Measurements from ENCODE around the gene MOB4.
"Not testable (repeated sequence)": the region's sequence is repeated elsewhere in the genome, so short reads cannot be mapped to it uniquely, and the experiment has no call there.

Gene MOB4

GRCh38 chr2:197514754-197515153, 1.1 kb upstream of the MOB4 start:
- peak in 1 of 2 donors; percentile 15 for DNase-seq

GRCh38 chr2:197515315-197515738, 539 bp upstream of the MOB4 start:
- DNase-seq: peak; percentile 11 to 13

DNA sequence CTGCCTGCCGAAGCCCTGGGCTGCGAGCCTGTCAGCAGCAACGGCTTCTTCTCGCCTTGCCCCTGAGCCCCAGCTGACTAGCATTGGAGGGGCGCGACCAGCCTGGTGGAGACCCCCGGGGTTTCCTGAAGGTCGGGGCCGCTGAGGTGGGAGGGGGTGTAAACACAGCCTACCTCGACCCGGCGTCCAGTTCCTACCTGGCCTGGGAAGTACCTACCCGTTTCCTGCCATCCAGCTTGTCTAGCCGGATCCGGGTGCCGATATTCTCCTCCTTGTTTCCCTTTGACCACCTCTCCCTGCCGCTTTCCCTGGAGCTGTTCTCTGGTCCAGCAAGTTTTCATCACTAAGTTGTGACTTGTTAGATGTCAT, 511 bp downstream of the MOB4 start:
- DNase-seq: peak in 1 of 2 donors; percentile 10

DNA sequence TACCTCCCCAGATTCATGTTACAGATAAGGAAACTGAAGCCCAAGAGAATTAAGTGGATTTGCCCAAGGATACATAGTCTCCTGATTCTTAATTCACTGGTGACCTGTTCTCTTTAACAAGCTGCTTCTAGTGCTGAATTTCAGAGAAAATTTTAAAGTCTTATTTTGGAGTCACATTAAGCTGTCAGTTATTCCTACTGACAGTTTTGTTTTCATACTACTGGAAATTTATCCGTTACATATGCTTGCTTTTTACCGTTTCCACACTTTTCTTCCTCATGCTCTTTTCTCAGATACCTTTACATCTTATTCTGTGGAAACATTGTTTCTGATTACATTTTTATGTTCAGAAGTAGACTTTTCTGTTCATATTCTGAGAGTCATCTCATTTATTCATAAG, 1.3 kb downstream of the MOB4 start:
- no peak for DNase-seq

DNA sequence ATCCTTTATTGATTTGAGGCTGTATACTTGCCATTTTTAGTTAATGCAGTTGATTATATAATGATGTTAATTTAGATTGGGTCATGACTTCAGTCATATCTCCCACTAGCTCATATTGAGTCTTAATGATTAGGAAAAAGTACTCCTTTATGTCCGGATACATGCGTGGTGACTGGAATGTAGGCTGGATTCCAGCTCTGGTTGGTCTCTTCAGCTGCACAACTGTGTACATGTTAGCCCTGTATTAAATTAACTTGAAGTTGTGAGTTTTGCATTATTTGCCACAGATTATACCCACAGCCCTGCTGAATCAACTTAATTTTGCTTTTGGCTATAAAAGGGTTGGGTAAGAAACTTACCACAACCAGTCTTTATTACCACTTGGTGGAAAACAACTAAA, 22.5 kb downstream of the MOB4 start:
- no peak for DNase-seq

- no peak for DNase-seq
Observed at GRCh38 chr2:197539734-197540133, 23.9 kb downstream of the MOB4 start.

- DNase-seq: no peak
Observed at GRCh38 chr2:197543206-197543605, 27.3 kb downstream of the MOB4 start.

DNA sequence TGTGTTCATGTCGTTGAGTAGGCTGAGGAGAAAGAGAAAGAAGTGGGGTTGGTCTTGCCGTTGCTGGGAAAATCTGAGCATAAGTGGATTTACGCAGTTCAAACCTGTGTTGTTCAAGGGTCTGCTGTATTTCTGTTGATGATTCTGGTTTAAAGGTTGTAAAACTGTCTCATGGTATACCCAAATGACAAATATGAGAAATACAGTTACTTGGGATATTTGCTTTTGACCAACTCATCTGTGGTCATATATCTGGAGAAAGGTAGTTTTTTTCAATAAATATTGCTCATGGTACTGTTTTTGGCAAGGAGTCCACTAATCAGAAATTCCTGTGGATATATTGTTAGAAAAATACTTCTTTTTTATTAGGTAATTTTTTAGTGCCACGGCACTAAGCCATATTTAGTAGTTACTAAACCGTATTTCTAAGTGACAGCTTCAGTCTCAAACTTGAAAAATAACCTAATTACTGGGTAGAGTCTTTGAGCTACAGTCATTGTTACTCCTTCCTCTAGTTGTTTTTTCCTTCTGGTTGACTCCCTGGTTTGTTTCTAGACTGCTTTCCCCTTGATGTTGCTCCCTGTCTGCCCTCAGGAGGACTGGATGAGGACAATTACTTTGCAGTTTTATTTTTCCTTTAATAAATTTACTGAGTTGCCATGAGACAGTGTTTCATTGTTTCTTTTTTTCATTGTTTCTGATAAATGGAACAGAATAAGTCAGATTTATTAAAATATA, 31.5 kb downstream of the MOB4 start:
- DNase-seq: no peak

DNA sequence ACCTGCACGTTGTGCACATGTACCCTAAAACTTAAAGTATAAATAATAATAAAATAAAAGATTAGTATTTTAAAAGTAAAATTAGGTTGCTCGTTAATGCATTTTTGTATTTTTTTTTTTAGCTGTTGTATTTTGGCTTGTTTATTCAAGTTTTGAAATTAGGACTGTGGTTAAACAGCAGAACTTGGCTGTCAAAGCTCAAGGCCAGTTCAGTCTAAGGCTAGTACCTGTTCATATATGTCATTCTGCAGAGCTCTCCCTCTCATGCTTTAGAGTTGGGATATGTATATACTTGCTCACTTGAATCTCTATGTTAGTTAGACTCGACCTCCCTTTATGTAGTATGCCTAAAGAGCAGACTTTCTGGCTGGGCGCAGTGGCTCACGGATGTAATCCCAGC, 32.7 kb downstream of the MOB4 start:
- DNase-seq: no peak

DNA sequence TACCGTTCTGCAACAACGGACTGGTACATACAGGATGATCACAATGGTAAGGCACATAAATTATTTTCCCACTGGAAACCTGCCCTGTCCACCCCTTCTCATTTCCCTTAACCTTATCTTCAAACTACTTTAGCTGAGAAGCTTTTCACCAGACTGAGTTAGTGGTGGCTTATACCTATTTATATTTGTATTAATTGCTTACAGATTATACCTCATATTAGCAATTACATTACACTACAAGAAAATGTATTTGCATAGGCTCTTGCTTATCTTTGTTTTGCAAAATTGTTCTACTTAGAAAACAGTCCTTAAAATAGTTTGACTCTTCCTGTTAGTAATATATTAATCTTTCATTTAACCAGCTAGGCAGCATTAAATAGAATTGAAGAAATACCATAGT, 35.4 kb downstream of the MOB4 start:
- DNase-seq: not testable (repeated sequence)

DNA sequence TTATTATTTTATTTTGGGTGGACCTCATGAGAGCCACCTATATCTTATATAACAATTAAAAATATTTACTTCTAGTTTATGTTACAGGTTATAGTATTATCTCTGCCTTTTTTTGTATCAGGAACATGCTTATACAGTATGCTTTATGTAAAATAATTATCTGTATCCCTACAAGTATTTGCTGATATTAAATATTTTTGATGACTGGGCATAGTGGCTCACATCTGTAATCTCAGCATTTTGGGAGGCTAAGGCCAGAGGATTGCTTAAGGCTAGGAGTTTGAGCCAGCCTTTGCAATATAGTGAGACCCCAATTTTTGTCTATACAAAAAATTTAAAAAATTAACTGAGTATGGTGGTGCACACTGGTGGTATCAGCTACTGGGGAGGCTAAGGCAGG, 39.6 kb downstream of the MOB4 start:
- no peak for DNase-seq

DNA sequence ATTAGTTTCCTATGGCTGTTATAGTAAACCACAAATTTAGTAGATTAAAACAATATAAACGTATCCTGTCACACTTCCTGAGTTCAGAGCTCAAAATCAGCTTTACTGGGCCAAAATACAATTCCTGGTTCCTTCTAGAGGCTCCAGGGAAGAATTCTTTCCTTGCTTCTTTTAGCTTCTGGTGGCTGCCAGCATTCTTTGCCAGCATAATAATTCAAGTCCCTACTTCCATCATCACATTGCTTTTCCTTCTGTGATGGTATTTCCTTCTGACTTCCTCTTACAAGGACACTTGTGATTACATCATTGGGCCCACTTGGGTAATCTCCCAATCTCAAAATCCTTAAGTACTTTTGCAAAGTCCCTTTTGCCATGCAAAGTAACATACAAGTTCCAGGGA, 40.6 kb downstream of the MOB4 start:
- peak; percentile 64 to 79 for DNase-seq

- DNase-seq: no peak
Observed at GRCh38 chr2:197558393-197558792, 42.5 kb downstream of the MOB4 start.

- DNase-seq: no peak
Observed at GRCh38 chr2:197559681-197560080, 43.8 kb downstream of the MOB4 start.

- DNase-seq: no peak
Observed at GRCh38 chr2:197560146-197560665, 44.3 kb downstream of the MOB4 start.

DNA sequence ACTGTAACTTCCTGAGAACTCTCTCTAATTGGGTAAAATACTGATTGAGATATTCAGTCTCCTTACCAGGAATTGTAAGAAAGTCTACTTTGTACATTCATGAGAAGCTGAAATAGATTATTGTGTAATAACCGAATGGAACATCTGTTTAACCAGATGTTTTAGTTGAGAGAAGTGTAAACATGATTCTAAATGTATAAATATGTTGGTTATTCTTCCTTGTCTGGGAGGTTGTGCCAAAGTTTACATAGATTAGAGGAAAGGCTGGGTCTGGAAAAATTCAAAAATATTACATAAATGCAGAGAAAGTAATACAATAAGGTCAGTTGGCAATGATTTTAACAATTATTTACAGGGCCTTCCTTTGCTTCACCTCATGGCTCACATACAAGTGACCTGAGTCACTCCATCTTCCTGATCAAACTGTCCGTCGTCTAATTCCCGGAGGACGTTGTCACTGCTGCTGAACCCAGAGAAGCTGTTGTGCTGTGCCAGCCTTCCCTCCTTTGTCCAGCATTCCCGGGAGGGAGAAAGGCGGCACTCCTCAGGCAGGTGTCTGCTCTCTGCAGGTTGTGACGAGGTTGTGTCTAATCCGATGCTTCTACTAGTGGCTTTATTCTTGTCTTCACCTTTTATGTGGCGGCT, 55.9 kb downstream of the MOB4 start:
- no peak for DNase-seq

DNA sequence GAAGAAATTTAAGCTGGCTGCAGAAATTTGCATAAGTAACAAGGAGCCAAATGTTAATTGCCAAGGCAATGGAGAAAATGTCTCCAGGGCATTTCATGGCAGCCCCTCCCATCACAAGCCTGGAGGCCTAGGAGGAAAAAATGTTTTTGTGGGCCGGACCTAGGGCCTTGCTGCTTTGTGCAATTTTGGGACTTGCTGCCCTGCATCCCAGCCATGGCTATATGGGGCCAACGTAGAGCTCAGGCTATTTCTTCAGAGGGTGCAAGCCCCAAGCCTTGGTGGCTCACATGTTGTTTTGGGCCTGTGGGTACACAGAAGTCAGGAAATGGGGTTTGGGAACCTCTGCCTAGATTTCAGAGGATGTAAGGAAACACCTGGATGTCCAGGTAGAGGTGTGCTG, 57.7 kb downstream of the MOB4 start:
- no peak for DNase-seq

DNA sequence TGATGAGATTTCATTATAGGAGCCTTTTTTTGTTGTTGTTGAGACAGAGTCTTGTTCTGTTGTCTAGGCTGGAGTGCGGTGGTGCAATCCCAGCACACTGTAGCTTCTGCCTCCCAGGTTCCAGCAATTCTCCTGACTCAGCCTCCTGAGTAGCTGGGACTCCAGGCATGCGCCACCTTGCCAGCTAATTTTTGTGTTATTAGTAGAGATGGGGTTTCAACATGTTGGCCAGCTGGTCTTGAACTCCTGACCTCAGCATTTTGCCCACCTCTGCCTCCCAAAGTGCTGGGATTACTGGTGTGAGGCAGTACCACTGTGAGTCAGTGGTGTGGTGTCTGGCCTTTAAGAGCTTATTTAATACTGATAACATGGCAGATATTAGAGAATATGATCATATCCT, 60.1 kb downstream of the MOB4 start:
- no peak for DNase-seq

DNA sequence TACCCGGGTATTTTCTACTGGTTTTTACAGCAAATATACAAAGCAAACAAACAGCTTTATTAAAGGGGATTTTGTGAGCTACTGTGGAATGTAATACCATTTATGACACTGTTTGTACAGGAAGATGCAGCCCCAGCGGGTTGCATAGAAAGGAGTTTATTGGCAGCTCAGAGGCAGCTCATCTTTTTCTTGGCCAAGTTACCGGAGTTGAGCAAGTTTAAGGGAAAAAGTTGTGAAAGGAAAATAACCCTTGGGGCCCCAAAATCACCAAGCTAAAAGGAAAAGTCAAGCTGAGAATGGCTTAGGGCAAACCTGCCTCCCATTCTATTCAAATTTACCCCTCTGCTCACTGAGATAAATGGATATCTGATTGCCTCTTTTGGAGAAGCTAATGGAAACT, 60.8 kb downstream of the MOB4 start:
- no peak for DNase-seq

DNA sequence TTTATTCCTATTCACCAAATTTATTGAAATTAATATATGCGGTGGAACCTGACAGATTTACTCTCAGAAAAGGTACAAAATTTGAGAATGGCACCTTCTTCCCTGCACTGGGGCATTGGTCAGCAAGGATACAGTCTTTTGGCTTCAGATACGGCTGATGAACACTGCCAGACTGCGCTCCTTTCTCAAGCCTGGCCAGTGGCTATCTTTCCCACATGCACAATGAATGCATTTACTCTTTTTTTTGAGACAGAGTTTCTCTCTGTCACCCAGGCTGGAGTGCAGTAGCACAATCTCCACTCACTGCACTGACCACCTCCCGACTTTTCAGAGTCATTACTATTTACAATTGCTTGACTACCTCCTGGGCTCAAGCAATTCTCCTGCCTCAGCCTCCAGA, 61.6 kb downstream of the MOB4 start:
- DNase-seq: no peak

DNA sequence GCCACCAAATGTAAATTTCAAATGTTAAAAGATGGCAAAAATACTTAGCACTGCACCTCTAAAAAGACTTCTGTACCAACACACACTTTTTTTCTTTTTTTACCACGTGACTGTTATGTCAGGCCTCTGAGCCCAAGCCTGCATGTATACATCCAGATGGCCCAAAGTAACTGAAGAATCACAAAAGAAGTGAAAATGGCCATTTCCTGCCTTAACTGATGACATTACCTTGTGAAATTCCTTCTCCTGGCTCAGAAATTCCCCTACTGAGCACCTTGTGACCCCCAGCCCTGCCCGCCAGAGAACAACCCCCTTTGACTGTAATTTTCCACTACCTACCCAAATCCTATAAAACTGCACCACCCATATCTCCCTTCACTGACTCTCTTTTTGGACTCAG, 62.4 kb downstream of the MOB4 start:
- DNase-seq: not testable (repeated sequence)

DNA sequence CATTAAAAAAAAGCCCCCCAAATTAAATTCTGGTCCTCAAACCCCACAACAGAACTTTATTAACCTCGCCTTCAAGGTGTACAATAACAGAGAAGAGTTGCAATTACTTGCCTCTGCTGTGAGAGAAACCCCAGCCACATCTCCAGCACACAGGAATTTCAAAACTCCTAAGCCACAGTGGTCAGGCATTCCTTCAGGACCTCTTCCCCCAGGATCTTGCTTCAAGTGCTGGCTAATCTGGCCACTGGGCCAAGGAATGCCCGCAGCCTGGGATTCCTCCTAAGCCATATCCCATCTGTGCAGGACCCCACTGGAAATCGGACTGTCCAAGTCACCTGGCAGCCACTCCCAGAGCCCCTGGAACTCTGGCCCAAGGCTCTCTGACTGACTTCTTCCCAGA, 64.3 kb downstream of the MOB4 start:
- not testable (repeated sequence) for DNase-seq

DNA sequence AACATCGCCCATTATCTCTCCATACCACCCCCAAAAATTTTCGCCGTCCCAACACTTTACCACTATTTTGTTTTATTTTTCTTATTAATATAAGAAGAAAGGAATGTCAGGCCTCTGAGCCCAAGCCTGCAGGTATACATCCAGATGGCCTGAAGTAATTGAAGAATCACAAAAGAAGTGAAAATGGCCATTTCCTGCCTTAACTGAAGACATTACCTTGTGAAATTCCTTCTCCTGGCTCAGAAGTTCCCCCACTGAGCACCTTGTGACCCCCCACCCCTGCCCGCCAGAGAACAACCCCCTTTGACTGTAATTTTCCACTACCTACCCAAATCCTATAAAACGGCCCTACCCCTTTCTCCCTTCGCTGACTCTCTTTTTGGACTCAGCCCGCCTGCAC, 71.4 kb downstream of the MOB4 start:
- not testable (repeated sequence) for DNase-seq

DNA sequence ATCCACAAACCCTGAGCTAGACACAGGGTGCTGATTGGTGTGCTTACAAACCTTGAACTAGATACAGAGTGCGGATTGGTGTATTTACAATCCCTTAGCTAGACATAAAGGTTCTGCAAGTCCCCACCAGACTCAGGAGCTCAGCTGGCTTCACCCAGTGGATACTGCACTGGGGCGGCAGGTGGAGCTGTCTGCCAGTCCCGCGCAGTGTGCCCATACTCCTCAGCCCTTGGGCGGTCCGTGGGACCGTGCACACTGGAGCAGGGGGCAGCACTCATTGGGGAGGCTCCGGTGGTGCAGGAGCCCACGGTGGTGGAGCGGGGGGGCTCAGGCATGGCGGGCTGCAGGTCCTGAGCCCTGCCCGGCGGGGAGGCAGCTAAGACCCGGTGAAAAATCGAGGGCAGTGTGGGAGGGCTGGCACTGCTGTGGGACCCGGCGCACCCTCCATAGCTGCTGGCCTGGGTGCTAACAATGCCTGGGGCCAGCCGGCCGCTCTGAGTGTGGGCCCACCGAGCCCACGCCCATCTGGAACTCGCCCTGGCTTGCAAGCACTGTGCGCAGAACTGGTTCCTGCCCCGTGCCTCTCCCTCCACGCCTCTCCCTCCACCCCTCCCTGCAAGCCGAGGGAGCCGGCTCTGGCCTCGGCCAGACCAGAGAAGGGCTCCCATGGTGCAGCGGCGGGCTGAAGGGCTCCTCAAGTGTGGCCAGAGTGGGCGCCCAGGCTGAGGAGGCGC, 75.6 kb downstream of the MOB4 start:
- DNase-seq: no peak

All from inflammatory macrophage treated with lipopolysaccharide for 1 hour (primary cell).